Fibroblast of lung (primary cell): Measurements from ENCODE around the gene ATP6V0C. TPM values are rescaled to one million over a fixed set of nuclear protein-coding genes. Genes with fewer than 3 reads are reported as not detected.

Experiments used
- DNase-seq, 2 donors: peaks; one replicate each; pipeline versions ENCODE4 v3.0.0 to v3.0.0-alpha.2; 2010; ENCODE audit warnings: low read depth in 2 of 2
- H2AFZ ChIP-seq: 2 replicates; pipeline ENCODE4 v1.5.1; 2012; ENCODE audit warnings: low read length, control low read depth, inconsistent platforms
- H3K27ac ChIP-seq: 2 replicates; pipeline ENCODE4 v1.5.1; 2011; ENCODE audit warnings: low read length, control low read depth; ENCODE audit not compliant: insufficient read depth
- H3K27me3 ChIP-seq: 2 replicates; pipeline ENCODE4 v1.5.1; 2011; ENCODE audit warnings: mild to moderate bottlenecking, low read length; ENCODE audit not compliant: control insufficient read depth, insufficient read depth
- H3K36me3 ChIP-seq: 2 replicates; pipeline ENCODE4 v1.5.1; 2011; ENCODE audit warnings: low read length; ENCODE audit not compliant: control insufficient read depth, insufficient read depth
- H3K4me1 ChIP-seq: 2 replicates; pipeline ENCODE4 v1.5.1; 2011; ENCODE audit warnings: low read length; ENCODE audit not compliant: control insufficient read depth, insufficient read depth; ENCODE audit errors: extremely low read depth
- H3K4me2 ChIP-seq: 2 replicates; pipeline ENCODE4 v1.5.1; 2011; ENCODE audit warnings: low read length, control low read depth; ENCODE audit not compliant: insufficient read depth; ENCODE audit errors: extremely low read depth
- H3K4me3 ChIP-seq, 4 experiments: fragments of 200-600 bp in 1 of 4; sonication (generic) in 1 of 4; replicated peaks in 1 of 4; 2 replicates each; pipeline ENCODE4 v1.5.1; 2011 to 2016; ENCODE audit warnings: low read length in 4 of 4, low read depth in 3 of 4, mild to moderate bottlenecking in 3 of 4, control low read depth in 2 of 4, inconsistent platforms in 1 of 4, mixed read lengths in 1 of 4; ENCODE audit not compliant: insufficient read depth in 1 of 4; ENCODE audit errors: control extremely low read depth in 1 of 4
- H3K79me2 ChIP-seq: 2 replicates; pipeline ENCODE4 v1.5.1; 2012; ENCODE audit warnings: mild to moderate bottlenecking, low read length, inconsistent platforms; ENCODE audit not compliant: control insufficient read depth, insufficient read depth
- H3K9ac ChIP-seq: 2 replicates; pipeline ENCODE4 v1.5.1; 2011; ENCODE audit warnings: mild to moderate bottlenecking, low read length, control low read depth; ENCODE audit not compliant: insufficient read depth
- H3K9me3 ChIP-seq: 2 replicates; pipeline ENCODE4 v1.5.1; 2012; ENCODE audit warnings: low read depth, low read length; ENCODE audit not compliant: control insufficient read depth, insufficient read depth
- H4K20me1 ChIP-seq: 2 replicates; pipeline ENCODE4 v1.5.1; 2011; ENCODE audit warnings: low read length; ENCODE audit not compliant: control insufficient read depth, insufficient read depth; ENCODE audit errors: extremely low read depth
- EZH2 ChIP-seq: IDR thresholded peaks from 2 replicates; pipeline ENCODE4 v1.5.1; 2012; ENCODE audit warnings: low read length, control low read depth, mild to moderate bottlenecking; ENCODE audit errors: missing control alignments
- polyA plus RNA-seq, 2 donors: library from polyadenylated mRNA; depleted of rRNA in 1 of 2; stranded (reverse) in 1 of 2; unstranded in 1 of 2; fragments of >200 nt; gene quantifications; 2 replicates each; pipeline ENCODE4 v1.2.1, GENCODE V29; 2011 to 2012; ENCODE audit warnings: missing spikeins in 1 of 2
- total RNA-seq: library from RNA; depleted of rRNA; stranded (reverse); fragments of >200 nt; gene quantifications from 2 replicates; pipeline ENCODE4 v1.2.1, GENCODE V29; 2014
- TF ChIP-seq, protein P1 (sequence below), 2 donors: IDR thresholded peaks in 1 of 2; conservative IDR thresholded peaks in 1 of 2; 1 replicate in 1 of 2; 2 replicates in 1 of 2; pipeline ENCODE4 v1.5.1; 2011 to 2012; ENCODE audit warnings: low read length in 2 of 2, control low read depth in 1 of 2, inconsistent platforms in 1 of 2, low read depth in 1 of 2, mild to moderate bottlenecking in 1 of 2

ATP6V0C gene
- total and polyA plus RNA-seq, 2 donors (not counting 1 experiment from before 2014, with no cell fraction given): 11.2 to 43.0 TPM

DNA sequence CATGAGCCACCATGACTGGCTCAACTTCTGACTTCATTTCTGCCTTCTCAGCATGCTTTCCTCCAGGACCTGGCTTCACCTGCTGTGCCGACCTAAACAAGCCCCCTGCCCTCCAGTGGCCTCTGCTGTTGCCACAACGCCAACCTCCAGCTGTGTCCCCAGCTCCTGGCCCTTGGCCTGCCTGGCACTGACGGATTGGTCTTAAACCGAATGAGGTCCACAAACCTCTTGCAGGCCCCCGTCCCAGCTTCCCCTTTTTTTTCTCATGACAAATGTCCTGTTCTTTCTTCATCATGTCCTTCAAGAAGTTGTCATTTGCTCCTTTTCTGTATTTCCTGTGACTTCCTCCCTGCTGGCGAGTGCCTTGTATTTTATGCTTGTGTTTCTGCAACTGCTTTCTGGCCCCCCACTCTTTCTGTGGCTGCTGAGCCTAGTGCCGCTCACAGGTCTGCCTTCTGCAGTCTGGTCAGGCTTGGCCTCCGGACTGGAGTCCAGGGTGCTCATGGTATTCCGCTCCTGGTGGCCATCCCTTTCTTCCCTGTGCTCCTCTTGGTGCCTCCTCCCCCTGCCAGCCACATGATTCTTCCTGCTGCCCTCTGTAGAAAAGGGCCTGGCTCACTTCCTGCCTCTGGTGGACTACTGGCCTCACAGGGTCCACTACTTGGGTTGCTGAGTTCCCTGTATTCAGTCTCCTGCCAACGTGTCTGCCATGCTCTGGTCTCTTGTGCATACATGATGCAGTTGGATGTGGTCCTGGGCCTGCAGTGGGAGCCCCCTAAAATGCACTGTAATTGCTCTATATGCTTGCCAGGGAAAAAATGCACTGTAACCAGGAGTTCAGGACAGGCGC is 2.9 kb downstream of the ATP6V0C start:
- Histone ChIP-seq H3K27ac (no peak overlapping the region), H3K4me3 (peak overlapping the region in 2 of 4 experiments; percentile 1 to 96), H4K20me1 (peaks cover 2% of the 10 kb centered on the region), H3K36me3 (peaks cover 8% of the 10 kb centered on the region), H3K27me3 (no peaks in the 10 kb centered on the region), H3K4me1 (peaks cover 20% of the 10 kb centered on the region), H3K79me2 (peaks cover 67% of the 10 kb centered on the region), H3K4me2 (peak overlapping the region; percentile 89), H3K9me3 (no peaks in the 10 kb centered on the region), H3K9ac (no peak overlapping the region), H2AFZ (no peak overlapping the region)
- no peak for DNase-seq
- TF ChIP-seq, protein P1, sequence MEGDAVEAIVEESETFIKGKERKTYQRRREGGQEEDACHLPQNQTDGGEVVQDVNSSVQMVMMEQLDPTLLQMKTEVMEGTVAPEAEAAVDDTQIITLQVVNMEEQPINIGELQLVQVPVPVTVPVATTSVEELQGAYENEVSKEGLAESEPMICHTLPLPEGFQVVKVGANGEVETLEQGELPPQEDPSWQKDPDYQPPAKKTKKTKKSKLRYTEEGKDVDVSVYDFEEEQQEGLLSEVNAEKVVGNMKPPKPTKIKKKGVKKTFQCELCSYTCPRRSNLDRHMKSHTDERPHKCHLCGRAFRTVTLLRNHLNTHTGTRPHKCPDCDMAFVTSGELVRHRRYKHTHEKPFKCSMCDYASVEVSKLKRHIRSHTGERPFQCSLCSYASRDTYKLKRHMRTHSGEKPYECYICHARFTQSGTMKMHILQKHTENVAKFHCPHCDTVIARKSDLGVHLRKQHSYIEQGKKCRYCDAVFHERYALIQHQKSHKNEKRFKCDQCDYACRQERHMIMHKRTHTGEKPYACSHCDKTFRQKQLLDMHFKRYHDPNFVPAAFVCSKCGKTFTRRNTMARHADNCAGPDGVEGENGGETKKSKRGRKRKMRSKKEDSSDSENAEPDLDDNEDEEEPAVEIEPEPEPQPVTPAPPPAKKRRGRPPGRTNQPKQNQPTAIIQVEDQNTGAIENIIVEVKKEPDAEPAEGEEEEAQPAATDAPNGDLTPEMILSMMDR (conservative IDR thresholded peaks at IDR 0.05 in 1 of 2, IDR thresholded peaks at IDR 0.05 in 1 of 2; ENCODE audit: low read depth in 1 of 2, low read length in 2 of 2): no peak
- TF ChIP-seq EZH2: no peak

DNA sequence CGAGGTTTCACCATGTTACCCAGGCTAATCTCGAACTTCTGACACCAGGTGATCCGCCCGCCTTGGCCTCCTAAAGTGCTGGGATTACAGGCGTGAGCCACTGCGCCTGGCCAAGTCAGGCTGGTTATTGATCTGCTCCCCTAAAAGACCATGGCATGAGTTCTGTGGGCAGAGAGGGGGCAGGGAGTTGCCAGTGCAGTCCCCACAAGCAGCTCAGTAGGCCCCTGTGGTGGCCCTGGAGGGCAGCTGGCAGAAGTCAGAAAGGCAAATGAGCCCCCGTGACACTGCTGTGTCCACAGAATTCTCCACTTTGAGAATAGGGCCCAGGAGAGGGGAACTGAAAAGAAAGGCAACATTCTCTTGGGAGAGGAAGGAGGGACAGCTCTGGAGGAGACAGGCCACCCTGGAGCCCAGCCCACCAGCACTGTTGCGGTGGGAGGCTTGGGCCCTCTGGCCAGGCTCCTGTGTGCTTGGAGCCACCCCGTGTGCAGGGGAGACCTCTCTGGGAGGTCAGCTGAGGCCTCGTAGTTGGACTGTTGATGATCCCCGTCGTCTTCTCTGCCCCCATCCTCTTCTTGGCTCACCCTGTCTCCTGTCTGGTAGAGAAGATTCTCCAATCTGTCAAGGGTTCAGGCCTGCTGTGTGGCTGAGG is 4.3 kb downstream of the ATP6V0C start:
- peaks cover 2% of the 10 kb centered on the region for H4K20me1 ChIP-seq
- TF ChIP-seq, protein P1 (conservative IDR thresholded peaks at IDR 0.05 in 1 of 2, IDR thresholded peaks at IDR 0.05 in 1 of 2; ENCODE audit: low read depth in 1 of 2, low read length in 2 of 2): no peak
- no peak for TF ChIP-seq EZH2
- peaks cover 12% of the 10 kb centered on the region for H3K36me3 ChIP-seq

More for the DNA sequence above, 4.3 kb downstream of the ATP6V0C start:
- peak overlapping the region; percentile 27 for H3K4me2 ChIP-seq
- H2AFZ ChIP-seq: no peak overlapping the region
- no peak overlapping the region for H3K9ac ChIP-seq
- H3K27me3 ChIP-seq: no peaks in the 10 kb centered on the region
- no peak for DNase-seq
- peaks cover 70% of the 10 kb centered on the region for H3K79me2 ChIP-seq
- H3K4me1 ChIP-seq: peaks cover 19% of the 10 kb centered on the region
- H3K9me3 ChIP-seq: no peaks in the 10 kb centered on the region
- H3K27ac ChIP-seq: peak overlapping the region; percentile 31
- no peak overlapping the region for H3K4me3 ChIP-seq
